ENCODE results near the gene AGAP1.

DNA sequence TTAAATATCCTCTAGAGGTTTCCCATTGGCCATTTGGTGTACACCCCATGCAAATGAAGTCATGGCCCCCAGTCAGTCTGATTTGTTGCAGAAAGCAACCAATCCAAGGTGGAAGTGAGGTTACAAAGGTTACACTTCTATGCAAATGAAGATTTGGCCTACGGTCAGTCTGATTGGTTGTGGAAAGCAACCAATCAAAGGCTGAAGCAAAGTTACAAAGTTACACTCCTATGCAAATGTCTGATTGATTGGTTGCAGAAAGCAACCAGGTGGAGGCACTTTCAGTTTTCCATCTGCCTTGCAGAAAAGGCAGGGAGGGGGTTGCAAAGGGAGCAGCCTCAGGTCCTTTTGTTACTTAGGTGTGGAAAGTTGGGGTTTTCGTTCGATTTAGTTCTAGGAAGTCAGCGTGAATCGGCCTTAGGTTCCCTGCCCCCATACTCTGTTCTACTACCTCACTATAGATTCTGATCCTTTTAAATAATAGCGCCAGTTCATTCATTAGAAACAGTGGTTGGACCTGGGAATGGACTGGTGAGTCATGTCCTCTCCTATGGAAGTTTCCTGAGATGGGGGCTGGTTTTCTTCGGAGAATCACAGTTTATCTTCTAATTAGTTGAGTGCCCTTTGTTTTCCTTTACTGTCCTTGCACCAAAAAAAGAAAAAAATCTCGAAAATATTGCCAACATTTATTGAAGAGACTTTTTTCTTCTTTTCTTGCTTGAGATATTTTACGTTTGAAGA, 279.5 kb downstream of the AGAP1 start:
- TF ChIP-seq POLR2A (IDR thresholded peaks at IDR 0.05; ENCODE audit: low read depth, low read length) (no peak), TAF1 (IDR thresholded peaks at IDR 0.05; ENCODE audit: borderline replicate concordance, low read depth, low read length) (no peak)

Measured in GM12892 (cell line).